IMR-90 (cell line): ENCODE results near the gene TCF12. TPM values are rescaled to one million over a fixed set of nuclear protein-coding genes. Genes with fewer than 3 reads are reported as not detected.

ENCODE experiments used
- ATAC-seq: fragments of 200-7000 bp; cut with Tn5 transposase; 2 replicates; pipeline ENCODE4 v1.9.1; 2020; ENCODE audit warnings: low read depth, mild to moderate bottlenecking, moderate library complexity
- BruUV-seq: library from RNA; stranded (reverse); fragments of 400-500 nt; replicated peaks from 2 replicates; lab custom pipeline; 2021; lab: Mats Ljungman, UMichigan
- CTCF ChIA-PET: fragments of 300-600 bp; formaldehyde crosslinking; extraction: SDS; loops from one replicate; lab custom pipeline; 2021; ENCODE audit warnings: antibody characterized with exemption; lab: Yijun Ruan, JAX
- POLR2A ChIA-PET: fragments of 300-600 bp; sonication (Branson Sonifier 250); formaldehyde crosslinking; loops from one replicate; lab custom pipeline; 2022; ENCODE audit warnings: antibody characterized with exemption; ENCODE audit not compliant: unreplicated experiment; lab: Charles Lee
- DNase-seq: peaks from one replicate; pipeline ENCODE4 v3.0.0; 2013
- H2AFZ ChIP-seq: replicated peaks from 2 replicates; pipeline ENCODE3; 2013; ENCODE audit warnings: low read length, mild to moderate bottlenecking; ENCODE audit not compliant: poor library complexity
- H2AK5ac ChIP-seq: 2 replicates; pipeline ENCODE4 v1.6.1; 2013; ENCODE audit warnings: low read depth, low read length, inconsistent platforms
- H2AK9ac ChIP-seq: replicated peaks from 2 replicates; pipeline ENCODE3; 2013; ENCODE audit warnings: mild to moderate bottlenecking, low read depth, low read length, moderate library complexity; ENCODE audit not compliant: poor library complexity
- H2BK120ac ChIP-seq: 2 replicates; pipeline ENCODE4 v1.6.1; 2013; ENCODE audit warnings: low read depth, low read length, inconsistent platforms
- H2BK15ac ChIP-seq: 3 replicates; pipeline ENCODE4 v1.6.1; 2013; ENCODE audit warnings: low read depth, low read length, inconsistent platforms
- H2BK20ac ChIP-seq: 2 replicates; pipeline ENCODE4 v1.6.1; 2013; ENCODE audit warnings: low read depth, mild to moderate bottlenecking, inconsistent platforms, low read length, moderate library complexity
- H2BK5ac ChIP-seq: 2 replicates; pipeline ENCODE4 v1.6.1; 2013; ENCODE audit warnings: mild to moderate bottlenecking, low read depth, low read length, inconsistent platforms; ENCODE audit not compliant: poor library complexity, severe bottlenecking
- H3K14ac ChIP-seq: replicated peaks from 2 replicates; pipeline ENCODE4 v1.6.1; 2013; ENCODE audit warnings: low read depth, low read length, inconsistent platforms
- H3K18ac ChIP-seq: 2 replicates; pipeline ENCODE4 v1.6.1; 2013; ENCODE audit warnings: low read depth, low read length, control low read depth
- H3K23ac ChIP-seq: 2 replicates; pipeline ENCODE4 v1.6.1; 2013; ENCODE audit warnings: low read depth, low read length, inconsistent platforms
- H3K27ac ChIP-seq: 2 replicates; pipeline ENCODE4 v1.5.1; 2013; ENCODE audit warnings: mild to moderate bottlenecking, control low read depth, low read length; ENCODE audit not compliant: insufficient read depth
- H3K27me3 ChIP-seq: 2 replicates; pipeline ENCODE4 v1.6.1; 2013; ENCODE audit warnings: low read length; ENCODE audit not compliant: control insufficient read depth, insufficient read depth
- H3K36me3 ChIP-seq: 2 replicates; pipeline ENCODE4 v1.6.1; 2013; ENCODE audit warnings: low read length, mixed read lengths; ENCODE audit not compliant: control insufficient read depth, insufficient read depth
- H3K4ac ChIP-seq: 2 replicates; pipeline ENCODE4 v1.6.1; 2013; ENCODE audit warnings: low read depth, low read length, inconsistent platforms
- H3K4me1 ChIP-seq: 2 replicates; pipeline ENCODE4 v1.6.1; 2013; ENCODE audit warnings: low read length, mixed read lengths; ENCODE audit not compliant: control insufficient read depth, insufficient read depth
- H3K4me2 ChIP-seq: 2 replicates; pipeline ENCODE4 v1.6.1; 2013; ENCODE audit warnings: low read depth, mild to moderate bottlenecking, control low read depth, low read length, moderate library complexity
- H3K4me3 ChIP-seq: 2 replicates; pipeline ENCODE4 v1.5.1; 2013; ENCODE audit warnings: low read depth, mild to moderate bottlenecking, control low read depth, low read length, moderate library complexity; ENCODE audit not compliant: insufficient read depth
- H3K56ac ChIP-seq: 2 replicates; pipeline ENCODE4 v1.6.1; 2013; ENCODE audit warnings: low read length, inconsistent platforms; ENCODE audit not compliant: insufficient read depth; ENCODE audit errors: extremely low read depth
- H3K79me1 ChIP-seq, 2 experiments: 2 replicates each; pipeline ENCODE4 v1.6.1; 2013; ENCODE audit warnings: low read length in 2 of 2, inconsistent platforms in 1 of 2, low read depth in 1 of 2
- H3K9ac ChIP-seq: 2 replicates; pipeline ENCODE4 v1.6.1; 2013; ENCODE audit warnings: low read depth, low read length, control low read depth
- H3K9me1 ChIP-seq: 2 replicates; pipeline ENCODE4 v1.6.1; 2013; ENCODE audit warnings: low read length, inconsistent platforms; ENCODE audit not compliant: insufficient read depth
- H3K9me3 ChIP-seq: 2 replicates; pipeline ENCODE4 v1.6.1; 2013; ENCODE audit warnings: low read length; ENCODE audit not compliant: control insufficient read depth, insufficient read depth
- H4K20me1 ChIP-seq: 2 replicates; pipeline ENCODE4 v1.6.1; 2013; ENCODE audit warnings: low read length, inconsistent platforms; ENCODE audit not compliant: insufficient read depth
- H4K5ac ChIP-seq: 2 replicates; pipeline ENCODE4 v1.6.1; 2013; ENCODE audit warnings: mild to moderate bottlenecking, low read depth, low read length, control low read depth
- H4K8ac ChIP-seq, 2 experiments: 2 replicates each; pipeline ENCODE4 v1.6.1; 2013; ENCODE audit warnings: low read depth in 2 of 2, low read length in 2 of 2, control low read depth in 1 of 2, inconsistent platforms in 1 of 2
- H4K91ac ChIP-seq: 2 replicates; pipeline ENCODE4 v1.6.1; 2013; ENCODE audit warnings: low read depth, low read length, inconsistent platforms; ENCODE audit not compliant: insufficient read depth
- BHLHE40 ChIP-seq: fragments of 150-350 bp; IDR thresholded peaks from 2 replicates; pipeline ENCODE4 v1.6.1; 2016; ENCODE audit warnings: mild to moderate bottlenecking, low read depth, low read length
- CEBPB ChIP-seq: IDR thresholded peaks from 2 replicates; pipeline ENCODE4 v1.6.1; 2012; ENCODE audit warnings: low read depth, low read length, improper control_type of control experiment
- CHD1 ChIP-seq: IDR thresholded peaks from 2 replicates; pipeline ENCODE4 v1.6.1; 2012; ENCODE audit warnings: low read depth, low read length, improper control_type of control experiment
- FOS ChIP-seq: fragments of 150-350 bp; IDR thresholded peaks from 2 replicates; pipeline ENCODE4 v1.6.1; 2016; ENCODE audit warnings: low read depth, low read length
- MAFK ChIP-seq: IDR thresholded peaks from 2 replicates; pipeline ENCODE4 v1.6.1; 2012; ENCODE audit warnings: low read depth, low read length, improper control_type of control experiment
- MXI1 ChIP-seq: IDR thresholded peaks from 2 replicates; pipeline ENCODE4 v1.6.1; 2012; ENCODE audit warnings: low read depth, mild to moderate bottlenecking, low read length, moderate library complexity, borderline replicate concordance
- POLR2A ChIP-seq: IDR thresholded peaks from 2 replicates; pipeline ENCODE4 v1.6.1; 2012; ENCODE audit warnings: mild to moderate bottlenecking, low read depth, low read length
- RCOR1 ChIP-seq: IDR thresholded peaks from 2 replicates; pipeline ENCODE4 v1.6.1; 2012; ENCODE audit warnings: mild to moderate bottlenecking, low read length, improper control_type of control experiment; ENCODE audit not compliant: insufficient replicate concordance
- RFX5 ChIP-seq: IDR thresholded peaks from 2 replicates; pipeline ENCODE4 v1.8.0; 2012; ENCODE audit warnings: low read depth, mild to moderate bottlenecking, low read length, moderate library complexity
- USF2 ChIP-seq: fragments of 150-350 bp; IDR thresholded peaks from 2 replicates; pipeline ENCODE4 v1.6.1; 2017; ENCODE audit warnings: mild to moderate bottlenecking, antibody characterized with exemption, low read length, low read depth
- WGBS, 2 experiments: methylation state at CpG; one replicate each; pipeline versions ENCODE4 v1.1.5 to v1.1.7; 2013; ENCODE audit warnings: missing lambda C conversion rate in 2 of 2; ENCODE audit not compliant: insufficient read length in 1 of 2; ENCODE audit errors: extremely low coverage in 2 of 2; 5-methylcytosine and 5-hydroxymethylcytosine counted together
- dilution Hi-C: fragments of 300-500 bp; cut with HindIII; formaldehyde crosslinking; loops from one replicate; pipeline ENCODE4 v1.14.3; 2018; ENCODE audit warnings: low sequenced_read_pairs; ENCODE audit not compliant: unreplicated experiment
- in situ Hi-C: fragments of 300-500 bp; cut with MboI; formaldehyde crosslinking; loops from 3 replicates; pipeline ENCODE4 v1.14.3; 2019; ENCODE audit warnings: low sequenced_read_pairs, inconsistent platforms, mixed read lengths
- intact Hi-C: fragments of 100-400 bp; cut with micrococcal nuclease; formaldehyde crosslinking; loops from 2 replicates; pipeline ENCODE4 v1.10.0; 2022
- polyA plus RNA-seq, 3 experiments: library from polyadenylated mRNA; depleted of rRNA; stranded (reverse); fragments of >200 nt; gene quantifications; 2 replicates each; pipeline ENCODE4 v1.2.3, GENCODE V29; 2012; ENCODE audit warnings: low replicate concordance in 1 of 3
- total RNA-seq: library from RNA; depleted of rRNA; stranded (reverse); fragments of >200 nt; gene quantifications from 2 replicates; pipeline ENCODE4 v1.2.3, GENCODE V29; 2012

TCF12 gene
- total and polyA plus RNA-seq, 2 of the 4 experiments (the other 2 are of a cell fraction): 79.4 to 160 TPM

GRCh38 chr15:57038040-57038439 lies 119.6 kb downstream of the TCF12 start:
- H3K4me1 ChIP-seq: no peaks in the 10 kb centered on the region; the same call in 1 of the 2 replicates
- H3K36me3 ChIP-seq: no peaks in the 10 kb centered on the region
- H2AK9ac ChIP-seq: no peak overlapping the region
- H4K20me1 ChIP-seq: peaks cover 36% of the 10 kb centered on the region; the same call in 1 of the 2 replicates
- no TSS peak for BruUV-seq
- ATAC-seq: no peak
- H3K27me3 ChIP-seq: no peaks in the 10 kb centered on the region
- H4K91ac ChIP-seq: no peak overlapping the region
- H4K8ac ChIP-seq: no peak overlapping the region
- H2BK15ac ChIP-seq: no peak overlapping the region
- DNase-seq: no peak
- no peaks in the 10 kb centered on the region for H3K9me3 ChIP-seq
- no peak overlapping the region for H3K14ac ChIP-seq
- H3K23ac ChIP-seq: no peak overlapping the region
- H3K27ac ChIP-seq: no peak overlapping the region
- no peak overlapping the region for H3K56ac ChIP-seq
- H3K18ac ChIP-seq: no peak overlapping the region
- dilution Hi-C loops (no loop called here), intact Hi-C loops (no loop called here), in situ Hi-C loops (no loop called here)
- H2BK120ac ChIP-seq: no peak overlapping the region
- CTCF ChIA-PET: no interaction called here
- H3K4ac ChIP-seq: no peak overlapping the region
- no peak overlapping the region for H3K4me2 ChIP-seq
- no peak overlapping the region for H4K5ac ChIP-seq
- POLR2A ChIA-PET: no interaction called here
- no peak overlapping the region for H2AFZ ChIP-seq
- H3K79me1 ChIP-seq: peaks cover 29 to 68% of the 10 kb centered on the region in 2 experiments
- TF ChIP-seq BHLHE40 (no peak), FOS (no peak), RFX5 (no peak), POLR2A (no peak), MAFK (no peak), USF2 (no peak), CHD1 (no peak), RCOR1 (no peak), MXI1 (no peak), CEBPB (no peak)
- no peaks in the 10 kb centered on the region for H3K9me1 ChIP-seq
- H2AK5ac ChIP-seq: no peak overlapping the region
- H3K9ac ChIP-seq: no peak overlapping the region
- H2BK20ac ChIP-seq: no peak overlapping the region
- no CpG with 5 or more reads among the region's 2 CpGs for WGBS, 2 experiments
- H3K4me3 ChIP-seq: no peak overlapping the region
- no peak overlapping the region for H2BK5ac ChIP-seq
